Activated naive CD4-positive, alpha-beta T cell (primary cell): ENCODE results near the gene MROH8.
"Not testable (repeated sequence)": the region's sequence is repeated elsewhere in the genome, so short reads cannot be mapped to it uniquely, and the experiment has no call there.

ENCODE experiments used
- DNase-seq, 4 experiments: peaks; one replicate each; lab custom pipeline; 2025; lab: John Stamatoyannopoulos, UW

Gene MROH8

GRCh38 chr20:37154684-37155298 is 24.6 kb downstream of the MROH8 start:
- DNase-seq, result no peak

DNA sequence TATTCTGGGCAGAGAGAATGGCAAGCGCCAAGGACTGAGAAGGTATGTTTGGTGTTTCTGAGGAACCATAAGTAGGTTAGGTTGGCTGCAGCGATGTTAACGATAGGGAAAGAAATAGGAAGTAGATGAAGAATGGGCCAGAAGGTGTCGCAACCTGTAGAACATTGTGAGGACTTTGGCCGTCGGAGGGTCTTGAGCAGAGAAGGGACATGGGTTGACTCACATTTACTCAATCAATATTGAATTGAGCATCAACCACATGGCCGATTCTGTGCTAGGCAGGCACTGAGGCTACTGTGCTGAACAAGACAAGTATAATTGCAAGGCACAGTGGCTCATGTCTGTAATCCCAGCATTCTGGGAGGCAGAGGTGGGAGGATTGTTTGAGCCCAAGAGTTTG is 27.1 kb downstream of the MROH8 start:
- no peak for DNase-seq

GRCh38 chr20:37151529-37151928 is 27.8 kb downstream of the MROH8 start:
- no peak for DNase-seq

DNA sequence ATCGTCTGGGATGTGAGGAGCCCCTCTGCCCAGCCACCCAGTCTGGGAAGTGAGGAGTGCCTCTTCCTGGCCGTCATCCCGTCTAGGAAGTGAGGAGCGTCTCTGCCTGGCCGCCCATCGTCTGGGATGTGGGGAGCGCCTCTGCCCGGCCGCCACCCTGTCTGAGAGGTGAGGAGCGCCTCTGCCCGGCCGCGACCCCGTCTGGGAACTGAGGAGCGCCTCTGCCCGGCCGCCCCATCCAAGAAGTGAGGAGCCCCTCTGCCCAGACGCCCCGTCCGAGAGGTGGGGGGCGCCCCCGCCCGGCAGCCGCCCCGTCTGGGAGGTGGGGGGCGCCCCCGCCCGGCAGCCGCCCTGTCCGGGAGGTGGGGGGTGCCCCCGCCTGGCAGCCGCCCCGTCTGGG is 28.5 kb downstream of the MROH8 start:
- not testable (repeated sequence) for DNase-seq

- DNase-seq, result no peak
Observed at GRCh38 chr20:37147250-37147649, 32.1 kb downstream of the MROH8 start.

- DNase-seq, result no peak
Observed at GRCh38 chr20:37144856-37145404, 34.4 kb downstream of the MROH8 start.

- no peak for DNase-seq
Observed at GRCh38 chr20:37142708-37143107, 36.6 kb downstream of the MROH8 start.

- DNase-seq, result no peak
Observed at GRCh38 chr20:37137547-37137946, 41.8 kb downstream of the MROH8 start.

- DNase-seq, result no peak
Observed at GRCh38 chr20:37133952-37134351, 45.4 kb downstream of the MROH8 start.

- no peak for DNase-seq
Observed at GRCh38 chr20:37131486-37131885, 47.9 kb downstream of the MROH8 start.

- DNase-seq, result no peak
Observed at GRCh38 chr20:37128803-37129202, 50.5 kb downstream of the MROH8 start.

GRCh38 chr20:37126290-37126689 is 53.1 kb downstream of the MROH8 start:
- not testable (repeated sequence) for DNase-seq

DNA sequence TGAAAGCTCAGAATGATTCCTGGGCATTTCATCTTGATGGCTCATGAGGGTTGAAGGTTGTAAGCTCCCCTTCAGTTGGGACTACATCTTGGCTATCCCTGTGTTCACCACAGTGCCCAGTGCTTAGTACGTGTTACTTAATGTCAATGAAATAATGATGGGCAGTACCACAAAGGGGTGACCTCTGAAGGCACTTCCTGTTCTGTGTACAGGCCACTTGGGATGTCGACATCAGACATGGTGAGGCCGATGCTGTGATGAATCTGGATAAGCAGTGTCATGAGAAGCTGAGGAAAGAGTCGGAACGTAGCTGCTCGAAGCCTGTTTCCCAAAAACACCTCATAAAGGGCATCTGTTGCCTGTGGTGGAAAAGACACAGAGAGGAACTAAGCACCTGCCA is 55.9 kb downstream of the MROH8 start:
- no peak for DNase-seq

GRCh38 chr20:37120497-37120896 is 58.9 kb downstream of the MROH8 start:
- no peak for DNase-seq

DNA sequence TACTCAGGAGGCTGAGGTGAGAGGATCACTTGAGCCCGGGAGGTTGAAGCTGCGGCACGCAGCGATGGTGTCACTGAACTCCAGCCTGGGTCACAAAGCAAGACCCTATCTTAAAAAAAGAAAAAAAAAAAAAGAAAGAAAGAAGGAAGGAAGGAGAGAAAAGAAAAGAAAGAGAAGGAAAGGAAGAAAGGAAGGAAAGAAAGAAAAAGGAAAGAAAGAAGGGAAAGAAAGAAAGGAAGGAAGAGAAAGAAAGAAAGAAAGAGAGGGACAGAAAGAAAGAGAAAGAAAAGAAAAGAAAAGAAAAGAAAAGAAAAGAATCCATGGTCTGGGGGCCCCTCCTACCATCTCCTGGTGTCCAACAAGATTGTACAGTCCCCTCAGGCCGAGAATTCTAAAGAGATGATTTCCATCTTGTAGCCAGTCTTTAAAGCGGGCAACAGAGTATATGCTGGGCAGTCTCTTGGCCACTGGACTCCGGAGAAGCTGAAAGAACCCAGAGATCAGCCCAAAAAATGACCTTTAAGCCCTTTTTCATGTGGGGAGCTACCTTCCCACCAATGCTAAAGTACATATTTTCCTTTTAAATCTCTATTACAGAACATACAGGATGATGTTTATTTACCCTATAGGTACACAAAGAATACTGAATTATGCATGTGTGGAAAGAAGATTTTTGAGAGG is 59.9 kb downstream of the MROH8 start:
- no peak for DNase-seq

- DNase-seq, result no peak
Observed at GRCh38 chr20:37114012-37114411, 65.3 kb downstream of the MROH8 start.

DNA sequence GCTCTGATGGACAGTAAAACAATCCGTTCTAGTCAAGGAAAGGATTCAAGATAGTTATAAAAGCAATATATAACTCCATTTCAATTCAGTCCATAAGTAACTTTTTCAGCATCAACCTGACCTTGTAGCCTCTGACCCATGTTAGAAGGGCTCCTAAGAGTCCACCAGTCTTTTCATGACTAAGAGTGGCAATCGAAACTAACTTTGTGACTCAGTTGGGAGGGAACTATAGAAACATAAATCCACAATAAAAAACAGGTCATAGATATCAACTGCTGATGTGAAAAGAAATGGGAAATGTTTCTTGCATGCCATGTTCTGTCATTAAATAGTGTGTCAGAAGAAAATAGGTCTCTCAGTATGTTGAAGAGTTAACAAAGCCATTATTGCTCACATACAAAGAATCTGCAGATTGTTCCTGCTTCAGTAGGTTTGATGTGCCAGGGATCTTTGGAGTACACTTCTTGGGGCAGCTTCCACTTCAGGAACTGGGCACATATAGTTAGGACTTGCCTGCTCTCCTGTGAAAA is 67.4 kb downstream of the MROH8 start:
- DNase-seq, result no peak

DNA sequence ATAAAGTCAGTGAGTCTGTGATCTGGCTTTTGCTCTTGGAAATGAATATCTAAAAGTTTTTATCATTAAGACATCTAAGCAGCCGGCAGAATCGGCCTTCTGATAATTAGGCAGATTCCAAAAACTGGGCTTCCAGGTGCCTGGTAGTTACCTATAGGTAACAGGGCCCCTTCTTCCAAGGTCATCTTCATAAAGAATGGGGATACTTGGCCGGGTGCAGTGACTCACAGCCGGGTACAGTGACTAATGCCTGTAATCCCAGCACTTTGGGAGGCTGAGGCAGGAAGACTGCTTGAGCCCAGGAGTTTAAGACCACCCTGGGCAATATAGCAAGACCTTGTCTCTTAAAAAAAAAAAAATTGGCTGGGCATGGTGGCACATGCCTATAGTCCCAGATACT is 70.7 kb downstream of the MROH8 start:
- DNase-seq, result no peak

DNA sequence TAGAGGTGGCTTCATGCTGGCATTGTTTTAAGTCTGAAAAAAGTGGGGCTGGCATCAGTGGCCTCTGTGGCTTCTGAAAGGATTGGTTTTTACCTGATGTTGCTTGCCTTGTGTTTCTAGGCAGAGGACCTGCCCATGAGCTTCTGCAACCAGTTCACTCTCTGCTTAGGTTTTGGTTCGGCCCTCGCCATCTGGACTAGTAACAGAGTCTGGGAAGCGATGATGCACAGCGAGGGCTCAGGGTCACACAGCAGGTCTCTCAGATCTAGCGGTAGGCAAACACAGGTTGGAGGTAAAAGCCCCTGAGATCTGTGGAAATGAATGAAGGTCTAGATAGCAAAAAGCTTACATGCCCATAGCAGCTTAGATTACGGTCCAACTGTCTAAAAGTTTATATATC is 76.8 kb downstream of the MROH8 start:
- no peak for DNase-seq

DNA sequence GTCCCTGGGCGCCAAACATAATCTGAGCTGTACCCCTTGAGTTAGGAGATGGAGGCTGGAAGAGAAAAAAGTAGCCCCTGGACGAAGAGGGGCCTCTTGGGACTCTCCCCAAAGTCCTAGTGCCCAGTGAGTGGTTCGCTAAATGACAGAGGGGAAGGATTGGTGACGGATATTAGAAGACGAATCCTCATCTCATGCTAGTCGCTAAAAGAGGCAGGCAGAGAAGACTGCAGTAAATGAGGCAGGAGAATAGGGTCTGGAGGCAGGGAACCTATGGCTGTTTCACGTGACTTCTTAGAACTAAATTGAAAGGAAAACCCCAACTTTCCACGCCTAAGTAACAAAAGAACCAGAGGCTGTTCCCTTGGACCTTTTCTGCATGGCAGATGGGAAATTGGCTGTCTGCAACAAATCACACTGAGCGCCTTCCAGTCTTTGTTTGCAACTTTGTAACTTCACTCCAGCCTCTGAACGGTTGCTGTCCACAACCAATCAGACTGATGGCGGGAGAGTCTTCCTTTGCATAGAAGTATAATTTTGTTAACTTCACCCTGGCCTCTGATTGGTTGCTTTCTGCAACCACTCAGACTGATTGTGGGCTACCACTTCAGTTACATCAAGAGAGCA is 82.8 kb downstream of the MROH8 start:
- DNase-seq, result no peak

DNA sequence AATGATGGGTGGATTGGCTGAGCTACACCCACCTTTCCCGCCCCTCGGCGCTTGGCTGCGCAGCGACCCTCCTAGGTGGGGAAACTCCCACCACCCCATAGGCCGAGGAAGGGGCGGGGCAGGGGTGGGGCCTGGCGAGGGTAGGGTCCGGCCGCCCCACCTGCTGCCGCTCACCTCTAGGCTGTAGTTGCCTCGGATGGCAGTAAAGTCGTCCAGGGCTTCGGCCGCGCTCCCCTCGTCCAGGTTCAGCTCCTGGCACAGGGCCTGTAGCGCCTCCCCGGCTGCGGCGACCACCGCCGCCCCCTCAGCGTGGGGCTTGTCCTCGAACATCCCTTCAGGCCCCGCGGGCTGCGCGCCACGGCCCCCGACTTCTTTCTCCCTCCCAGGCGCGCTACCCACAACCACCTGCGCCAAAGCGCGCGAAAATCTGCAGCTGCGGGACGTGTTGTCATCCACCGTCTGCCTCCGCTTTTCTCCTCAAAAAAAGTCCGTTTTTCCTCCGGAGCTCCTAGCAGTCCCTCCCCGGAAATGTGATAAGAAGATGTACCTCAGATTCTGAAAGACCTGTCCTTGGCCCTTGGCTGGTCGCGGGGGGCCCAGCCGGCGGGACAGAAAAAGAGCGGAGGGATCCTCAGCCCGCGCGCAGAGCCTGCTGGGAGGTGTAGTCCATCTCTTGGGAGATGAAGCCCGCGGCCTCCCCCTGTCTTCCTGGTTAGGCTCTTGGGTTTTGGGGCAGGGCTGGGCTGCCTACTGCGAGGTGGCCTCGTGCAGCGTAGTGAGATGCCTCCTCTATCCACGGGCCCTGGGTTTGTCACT is 83.5 kb downstream of the MROH8 start, which contains the start of gene RBL1:
TSS of gene RBL1 (minus strand) at position 399 of the 816 bp plus-strand sequence. CDS start at position 330, 69 bp downstream.
- DNase-seq, result peak; percentile 69 to 86 (median 78)

GRCh38 chr20:37095108-37095598 is 84.2 kb downstream of the MROH8 start:
- DNase-seq, result peak in 2 of 4 experiments; percentile 14 to 24
